ENCODE measurements around the gene TOX2. TPM values are rescaled to one million over a fixed set of nuclear protein-coding genes. Genes with fewer than 3 reads are reported as not detected.

The TOX2 gene
- total RNA-seq, 1 donor from 2014 or later, result not detected

GRCh38 chr20:44028868-44029847 lies 114.5 kb downstream of the TOX2 start:
- Histone ChIP-seq H3K27ac (ENCODE audit: low read depth, low read length) (no peak overlapping the region), H3K36me3 (ENCODE audit: control insufficient read depth in 3 of 3, insufficient read depth in 3 of 3, low read length in 3 of 3) (no peaks in the 10 kb centered on the region)

DNA sequence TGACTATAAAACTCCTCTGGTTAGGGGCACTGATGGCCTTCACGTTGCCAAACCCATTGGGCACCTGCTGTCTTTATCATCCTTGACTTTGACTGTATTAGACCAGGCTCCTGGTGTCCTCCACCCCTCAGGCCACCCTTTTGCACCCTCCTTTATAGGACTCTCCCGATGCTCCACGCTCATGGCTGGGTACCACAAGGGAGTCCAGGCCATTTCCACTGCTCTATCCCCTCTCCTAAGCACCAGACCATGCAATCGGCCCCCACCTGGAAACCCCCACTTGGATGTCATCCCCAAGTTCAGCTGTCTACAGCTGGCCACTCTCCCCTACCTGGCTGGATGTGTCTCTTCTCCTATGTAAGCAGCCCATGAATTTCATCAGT lies 115.2 kb downstream of the TOX2 start:
- no peaks in the 10 kb centered on the region for H3K36me3 ChIP-seq (ENCODE audit: control insufficient read depth in 3 of 3, insufficient read depth in 3 of 3, low read length in 3 of 3)
- no peaks in the 10 kb centered on the region for H3K9me3 ChIP-seq (ENCODE audit: control insufficient read depth in 3 of 3, low read length in 3 of 3)
- H3K4me3 ChIP-seq (ENCODE audit: low read length in 3 of 3), result no peak overlapping the region
- no peaks in the 10 kb centered on the region for H3K4me1 ChIP-seq (ENCODE audit: control insufficient read depth in 3 of 3, insufficient read depth in 3 of 3, low read length in 3 of 3)
- no peak overlapping the region for H3K27ac ChIP-seq (ENCODE audit: low read depth, low read length)
- H3K27me3 ChIP-seq (ENCODE audit: control insufficient read depth in 3 of 3, insufficient read depth in 3 of 3, low read length in 3 of 3), result peaks cover 2 to 18% (median 16%) of the 10 kb centered on the region in 3 donors
- H3K9ac ChIP-seq (ENCODE audit: low read depth in 1 of 3, low read length in 3 of 3), result no peak overlapping the region

More at GRCh38 chr20:44028868-44029847, 114.5 kb downstream of the TOX2 start:
- Histone ChIP-seq H3K9ac (ENCODE audit: low read depth in 1 of 3, low read length in 3 of 3) (no peak overlapping the region), H3K4me3 (ENCODE audit: low read length in 3 of 3) (no peak overlapping the region), H3K27me3 (ENCODE audit: control insufficient read depth in 3 of 3, insufficient read depth in 3 of 3, low read length in 3 of 3) (peaks cover 2 to 18% (median 14%) of the 10 kb centered on the region in 3 donors), H3K4me1 (ENCODE audit: control insufficient read depth in 3 of 3, insufficient read depth in 3 of 3, low read length in 3 of 3) (no peaks in the 10 kb centered on the region), H3K9me3 (ENCODE audit: control insufficient read depth in 3 of 3, low read length in 3 of 3) (no peaks in the 10 kb centered on the region)

DNA sequence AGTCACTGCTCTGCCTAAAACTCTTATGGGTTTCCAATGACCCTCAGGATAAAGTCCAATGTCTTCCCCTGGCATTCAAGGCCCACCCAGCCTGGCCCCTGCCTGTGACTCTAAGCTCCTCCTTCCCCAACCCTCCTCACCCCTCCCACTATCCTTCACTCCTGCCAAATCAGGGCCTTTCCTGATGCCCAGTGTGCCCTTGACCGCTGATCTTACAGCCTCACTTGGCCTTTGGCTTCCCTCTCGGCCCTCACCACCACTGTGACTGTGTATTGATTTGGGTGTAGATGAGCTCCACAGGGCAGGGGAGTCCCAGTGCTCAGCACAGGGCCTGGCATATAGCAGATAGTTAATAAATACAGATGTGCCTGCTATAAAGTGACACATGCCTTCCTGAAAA lies 115.7 kb downstream of the TOX2 start:
- Histone ChIP-seq H3K9ac (ENCODE audit: low read depth in 1 of 3, low read length in 3 of 3) (no peak overlapping the region), H3K4me1 (ENCODE audit: control insufficient read depth in 3 of 3, insufficient read depth in 3 of 3, low read length in 3 of 3) (no peaks in the 10 kb centered on the region), H3K9me3 (ENCODE audit: control insufficient read depth in 3 of 3, low read length in 3 of 3) (no peaks in the 10 kb centered on the region), H3K27me3 (ENCODE audit: control insufficient read depth in 3 of 3, insufficient read depth in 3 of 3, low read length in 3 of 3) (peaks cover 2 to 21% (median 18%) of the 10 kb centered on the region in 3 donors), H3K36me3 (ENCODE audit: control insufficient read depth in 3 of 3, insufficient read depth in 3 of 3, low read length in 3 of 3) (no peaks in the 10 kb centered on the region), H3K27ac (ENCODE audit: low read depth, low read length) (no peak overlapping the region), H3K4me3 (ENCODE audit: low read length in 3 of 3) (no peak overlapping the region)

DNA sequence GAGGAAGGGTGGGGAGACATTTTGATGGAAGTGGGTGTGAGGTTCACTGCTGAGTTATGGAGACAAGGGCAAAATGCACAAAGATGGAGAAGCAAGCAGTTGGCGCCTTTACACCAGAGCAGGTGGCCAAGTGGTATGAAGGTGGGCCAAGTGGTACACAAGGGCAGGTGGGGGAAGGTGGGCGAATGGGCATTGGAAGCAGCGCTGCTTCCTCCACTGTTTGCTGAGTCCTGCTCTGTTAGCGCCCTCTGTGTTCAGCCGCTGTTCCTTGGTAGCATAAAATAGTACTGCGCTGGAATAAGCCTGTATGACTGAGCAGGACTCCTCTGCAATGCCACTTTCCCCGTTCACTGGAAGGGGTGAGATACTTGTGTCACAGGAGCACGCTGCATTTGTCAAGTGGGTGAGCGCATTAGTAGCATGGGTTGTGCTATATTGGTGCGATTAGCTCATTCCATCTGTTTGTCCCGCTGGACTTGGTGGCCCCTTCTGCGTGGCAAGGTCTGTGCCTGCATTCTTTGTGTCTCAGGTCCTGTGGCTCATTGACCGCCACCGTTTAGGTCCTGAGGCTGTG lies 116.4 kb downstream of the TOX2 start:
- no peak overlapping the region for H3K4me3 ChIP-seq (ENCODE audit: low read length in 3 of 3)
- peaks cover 4 to 27% (median 25%) of the 10 kb centered on the region in 3 donors for H3K27me3 ChIP-seq (ENCODE audit: control insufficient read depth in 3 of 3, insufficient read depth in 3 of 3, low read length in 3 of 3)
- H3K4me1 ChIP-seq (ENCODE audit: control insufficient read depth in 3 of 3, insufficient read depth in 3 of 3, low read length in 3 of 3), result no peaks in the 10 kb centered on the region
- H3K9me3 ChIP-seq (ENCODE audit: control insufficient read depth in 3 of 3, low read length in 3 of 3), result no peaks in the 10 kb centered on the region
- no peak overlapping the region for H3K9ac ChIP-seq (ENCODE audit: low read depth in 1 of 3, low read length in 3 of 3)
- no peaks in the 10 kb centered on the region for H3K36me3 ChIP-seq (ENCODE audit: control insufficient read depth in 3 of 3, insufficient read depth in 3 of 3, low read length in 3 of 3)
- no peak overlapping the region for H3K27ac ChIP-seq (ENCODE audit: low read depth, low read length)

- no peak overlapping the region for H3K9ac ChIP-seq (ENCODE audit: low read depth in 1 of 3, low read length in 3 of 3)
Measured at GRCh38 chr20:44031781-44032582, 117.3 kb downstream of the TOX2 start.

GRCh38 chr20:44032583-44033331 lies 118.1 kb downstream of the TOX2 start:
- H3K4me3 ChIP-seq (ENCODE audit: low read length in 3 of 3), result no peak overlapping the region
- peaks cover 14 to 40% (median 33%) of the 10 kb centered on the region in 3 donors for H3K27me3 ChIP-seq (ENCODE audit: control insufficient read depth in 3 of 3, insufficient read depth in 3 of 3, low read length in 3 of 3)
- H3K27ac ChIP-seq (ENCODE audit: low read depth, low read length), result no peak overlapping the region
- H3K36me3 ChIP-seq (ENCODE audit: control insufficient read depth in 3 of 3, insufficient read depth in 3 of 3, low read length in 3 of 3), result no peaks in the 10 kb centered on the region
- H3K4me1 ChIP-seq (ENCODE audit: control insufficient read depth in 3 of 3, insufficient read depth in 3 of 3, low read length in 3 of 3), result no peaks in the 10 kb centered on the region
- H3K9me3 ChIP-seq (ENCODE audit: control insufficient read depth in 3 of 3, low read length in 3 of 3), result no peaks in the 10 kb centered on the region
- H3K9ac ChIP-seq (ENCODE audit: low read depth in 1 of 3, low read length in 3 of 3), result no peak overlapping the region

More at GRCh38 chr20:44031781-44032582, 117.3 kb downstream of the TOX2 start:
- Histone ChIP-seq H3K27ac (ENCODE audit: low read depth, low read length) (no peak overlapping the region), H3K4me1 (ENCODE audit: control insufficient read depth in 3 of 3, insufficient read depth in 3 of 3, low read length in 3 of 3) (no peaks in the 10 kb centered on the region), H3K9me3 (ENCODE audit: control insufficient read depth in 3 of 3, low read length in 3 of 3) (no peaks in the 10 kb centered on the region), H3K27me3 (ENCODE audit: control insufficient read depth in 3 of 3, insufficient read depth in 3 of 3, low read length in 3 of 3) (peaks cover 9 to 35% (median 29%) of the 10 kb centered on the region in 3 donors), H3K36me3 (ENCODE audit: control insufficient read depth in 3 of 3, insufficient read depth in 3 of 3, low read length in 3 of 3) (no peaks in the 10 kb centered on the region), H3K4me3 (ENCODE audit: low read length in 3 of 3) (no peak overlapping the region)

DNA sequence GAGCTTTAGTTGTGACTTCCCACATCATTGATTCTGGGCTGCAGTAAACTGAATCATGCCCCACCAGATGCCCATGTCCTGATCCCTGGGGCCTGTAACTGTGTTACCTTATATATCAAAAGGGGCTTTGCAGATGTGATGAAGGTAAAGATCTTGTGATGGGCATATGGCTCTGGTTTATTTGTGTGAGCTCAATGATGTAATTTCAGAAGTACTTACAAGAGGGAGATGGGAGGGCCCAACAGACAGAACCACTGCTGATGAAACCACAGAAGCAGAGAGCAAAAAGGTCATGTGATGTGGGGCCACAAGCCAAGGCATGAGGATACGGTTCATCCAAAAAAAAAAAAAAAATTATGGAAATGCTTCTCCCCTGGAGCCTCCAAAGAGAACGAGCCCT lies 118.7 kb downstream of the TOX2 start:
- Histone ChIP-seq H3K36me3 (ENCODE audit: control insufficient read depth in 3 of 3, insufficient read depth in 3 of 3, low read length in 3 of 3) (no peaks in the 10 kb centered on the region), H3K27ac (ENCODE audit: low read depth, low read length) (no peak overlapping the region), H3K4me1 (ENCODE audit: control insufficient read depth in 3 of 3, insufficient read depth in 3 of 3, low read length in 3 of 3) (no peaks in the 10 kb centered on the region), H3K4me3 (ENCODE audit: low read length in 3 of 3) (no peak overlapping the region), H3K9ac (ENCODE audit: low read depth in 1 of 3, low read length in 3 of 3) (no peak overlapping the region), H3K9me3 (ENCODE audit: control insufficient read depth in 3 of 3, low read length in 3 of 3) (no peaks in the 10 kb centered on the region), H3K27me3 (ENCODE audit: control insufficient read depth in 3 of 3, insufficient read depth in 3 of 3, low read length in 3 of 3) (peaks cover 19 to 40% (median 33%) of the 10 kb centered on the region in 3 donors)

DNA sequence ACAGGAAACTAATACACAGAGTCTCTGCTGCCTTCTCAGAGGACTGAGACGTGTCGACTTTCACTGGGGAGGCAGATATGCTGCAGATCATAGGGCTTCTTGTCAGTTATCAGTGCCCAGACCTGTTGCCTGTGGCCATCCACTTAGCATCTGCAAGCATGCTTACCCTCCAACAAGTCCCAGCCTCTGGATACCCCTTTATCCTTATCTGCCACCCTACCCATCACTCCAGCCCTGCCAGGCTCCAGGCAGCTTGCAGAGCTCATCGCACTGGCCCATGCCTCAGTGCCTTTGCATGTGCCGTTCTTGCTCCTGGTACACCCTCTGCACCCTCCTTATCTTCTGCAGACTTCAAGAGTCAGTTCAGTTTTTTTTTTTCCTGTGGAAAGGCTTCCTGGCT lies 119.2 kb downstream of the TOX2 start:
- H3K27ac ChIP-seq (ENCODE audit: low read depth, low read length), result no peak overlapping the region
- no peak overlapping the region for H3K4me3 ChIP-seq (ENCODE audit: low read length in 3 of 3)
- H3K9ac ChIP-seq (ENCODE audit: low read depth in 1 of 3, low read length in 3 of 3), result no peak overlapping the region
- peaks cover 22 to 40% (median 36%) of the 10 kb centered on the region in 3 donors for H3K27me3 ChIP-seq (ENCODE audit: control insufficient read depth in 3 of 3, insufficient read depth in 3 of 3, low read length in 3 of 3)
- no peaks in the 10 kb centered on the region for H3K36me3 ChIP-seq (ENCODE audit: control insufficient read depth in 3 of 3, insufficient read depth in 3 of 3, low read length in 3 of 3)
- H3K4me1 ChIP-seq (ENCODE audit: control insufficient read depth in 3 of 3, insufficient read depth in 3 of 3, low read length in 3 of 3), result no peaks in the 10 kb centered on the region
- no peaks in the 10 kb centered on the region for H3K9me3 ChIP-seq (ENCODE audit: control insufficient read depth in 3 of 3, low read length in 3 of 3)

DNA sequence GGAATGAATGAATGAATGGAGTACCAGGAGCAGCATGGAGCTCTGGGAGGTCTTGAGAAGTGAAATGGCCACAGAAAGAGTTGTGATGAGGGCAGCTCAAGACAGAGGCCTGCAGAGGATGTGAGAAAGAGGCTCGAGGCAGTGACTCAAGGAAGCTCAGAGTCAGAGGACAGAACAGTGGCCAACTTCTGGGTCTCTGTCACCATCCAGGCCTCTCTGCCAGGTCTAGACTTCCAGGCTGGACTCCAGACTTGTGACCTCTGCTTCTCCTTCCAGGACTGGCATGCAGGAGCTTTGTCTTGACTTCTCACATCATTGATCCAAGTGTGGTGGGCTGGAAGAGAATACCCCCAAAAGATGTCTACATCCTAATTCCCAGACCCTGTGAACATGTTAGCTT lies 119.8 kb downstream of the TOX2 start:
- no peak overlapping the region for H3K4me3 ChIP-seq (ENCODE audit: low read length in 3 of 3)
- peaks cover 28 to 42% (median 37%) of the 10 kb centered on the region in 3 donors for H3K27me3 ChIP-seq (ENCODE audit: control insufficient read depth in 3 of 3, insufficient read depth in 3 of 3, low read length in 3 of 3)
- no peaks in the 10 kb centered on the region for H3K9me3 ChIP-seq (ENCODE audit: control insufficient read depth in 3 of 3, low read length in 3 of 3)
- H3K4me1 ChIP-seq (ENCODE audit: control insufficient read depth in 3 of 3, insufficient read depth in 3 of 3, low read length in 3 of 3), result no peaks in the 10 kb centered on the region
- H3K36me3 ChIP-seq (ENCODE audit: control insufficient read depth in 3 of 3, insufficient read depth in 3 of 3, low read length in 3 of 3), result no peaks in the 10 kb centered on the region
- no peak overlapping the region for H3K9ac ChIP-seq (ENCODE audit: low read depth in 1 of 3, low read length in 3 of 3)
- no peak overlapping the region for H3K27ac ChIP-seq (ENCODE audit: low read depth, low read length)

Measured in skeletal muscle tissue (tissue), 4 donors.